CD4-positive, alpha-beta T cell treated with Interleukin-17A for 1 hour (primary cell): ENCODE measurements around the gene TTC1.

Source experiments
- DNase-seq: peaks from one replicate; pipeline ENCODE4 v3.0.0-alpha.2; 2020

The TTC1 gene

DNA sequence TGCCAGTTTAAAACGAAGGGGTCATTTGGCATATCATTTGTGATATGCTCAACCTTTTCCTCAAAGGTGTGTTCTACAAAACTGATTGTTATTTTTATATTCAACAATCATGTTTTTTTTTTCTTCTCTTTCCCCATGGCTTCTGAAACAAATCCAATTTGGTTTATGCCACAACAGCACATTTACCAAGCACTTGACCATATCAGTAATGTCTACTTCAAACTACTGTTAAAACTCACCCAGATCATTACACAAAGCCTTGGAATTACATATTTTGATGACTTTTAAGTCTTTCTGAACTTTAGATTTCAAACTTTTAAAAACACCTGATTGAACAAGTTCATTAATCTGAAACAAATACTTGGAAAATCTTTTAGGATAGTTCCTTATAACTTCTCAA lies 81.1 kb downstream of the TTC1 start:
- no peak for DNase-seq

GRCh38 chr5:160092514-160092913 lies 83.6 kb downstream of the TTC1 start:
- DNase-seq, result no peak

- no peak for DNase-seq
Measured at GRCh38 chr5:160092960-160093707, 84.2 kb downstream of the TTC1 start.

DNA sequence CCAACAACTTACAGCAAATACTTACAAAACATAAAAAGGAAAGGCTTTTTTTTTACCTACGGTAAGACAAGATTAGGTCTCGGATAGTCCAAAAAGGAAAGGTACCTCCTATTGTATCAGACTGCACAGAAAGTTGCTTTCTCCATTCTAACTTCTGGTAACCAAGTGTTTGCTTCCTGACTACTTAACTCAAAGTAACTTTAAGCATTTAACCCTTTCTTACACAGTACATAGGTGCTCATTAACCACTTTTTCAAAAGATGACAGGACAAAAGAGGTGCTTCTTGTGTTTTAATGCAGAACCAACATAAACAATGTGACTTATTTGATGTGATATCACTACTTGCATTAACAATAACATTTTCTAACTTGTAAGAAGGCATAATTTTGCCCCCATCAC lies 87.2 kb downstream of the TTC1 start:
- no peak for DNase-seq

DNA sequence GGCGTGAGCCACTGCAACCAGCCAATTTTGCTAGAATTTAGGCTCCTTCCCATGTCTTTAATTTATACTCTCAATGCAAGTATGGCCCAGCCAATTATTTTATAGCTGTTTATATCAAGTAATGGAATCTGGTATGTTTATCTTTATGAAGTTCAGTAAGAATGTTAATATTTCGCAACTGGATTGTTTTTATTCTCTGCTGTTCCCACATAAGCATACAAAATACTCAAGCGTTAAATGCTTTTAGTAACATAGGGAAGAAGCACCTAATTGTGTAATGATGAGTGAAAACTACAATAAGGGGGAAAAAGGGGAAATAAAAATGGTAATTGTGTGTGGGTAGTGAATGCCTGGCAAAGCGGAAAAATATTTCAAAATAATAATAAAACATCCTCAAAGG lies 89.1 kb downstream of the TTC1 start:
- DNase-seq, result no peak

- no peak for DNase-seq
Measured at GRCh38 chr5:160105686-160106360, 96.9 kb downstream of the TTC1 start.

DNA sequence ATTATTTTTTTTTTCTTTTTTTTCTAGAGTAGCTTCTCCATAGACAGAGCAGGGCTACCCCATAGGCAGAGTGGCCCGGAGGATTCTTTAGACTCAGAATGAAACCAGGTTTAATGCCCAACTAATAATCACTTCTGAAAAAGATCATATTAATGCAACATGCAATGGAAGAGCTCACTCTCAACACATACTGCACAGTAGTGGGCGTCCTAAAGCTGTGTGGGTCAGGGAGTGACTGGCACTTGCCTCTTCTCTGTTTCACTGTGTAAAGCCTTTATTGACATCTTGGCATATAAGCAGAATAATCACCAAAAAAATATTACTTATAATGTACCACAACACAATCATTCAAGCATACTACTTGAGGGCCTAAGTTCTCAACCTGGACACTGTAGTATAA lies 99.2 kb downstream of the TTC1 start:
- no peak for DNase-seq
